ENCODE data around the gene PRTFDC1. TPM values are rescaled to one million over a fixed set of nuclear protein-coding genes. Genes with fewer than 3 reads are reported as not detected.

Gene PRTFDC1
- total and polyA plus RNA-seq, 2 donors (not counting 3 experiments of a cell fraction or from before 2014, with no cell fraction given) = 22.0 to 27.0 TPM

GRCh38 chr10:24849501-24850299 is 102.7 kb downstream of the PRTFDC1 start:
- H3K9ac ChIP-seq (replicated peaks; ENCODE audit: extremely low read depth, insufficient read depth, low read length) = peak overlapping the region; percentile 60
- TF ChIP-seq GATA2 (IDR thresholded peaks at IDR 0.05; ENCODE audit: insufficient read depth, insufficient read length, low read depth, low read length) (no peak), MAX (IDR thresholded peaks at IDR 0.05; ENCODE audit: insufficient read depth, insufficient read length) (no peak), FOS (IDR thresholded peaks at IDR 0.05; ENCODE audit: borderline replicate concordance, insufficient read depth, low read length) (peak; percentile 31), MYC (IDR thresholded peaks at IDR 0.05; ENCODE audit: low read depth, low read length) (no peak), EZH2 (IDR thresholded peaks at IDR 0.05; ENCODE audit: borderline replicate concordance, low read depth, low read length, severe bottlenecking) (no peak)
- TF ChIP-seq, protein P1, sequence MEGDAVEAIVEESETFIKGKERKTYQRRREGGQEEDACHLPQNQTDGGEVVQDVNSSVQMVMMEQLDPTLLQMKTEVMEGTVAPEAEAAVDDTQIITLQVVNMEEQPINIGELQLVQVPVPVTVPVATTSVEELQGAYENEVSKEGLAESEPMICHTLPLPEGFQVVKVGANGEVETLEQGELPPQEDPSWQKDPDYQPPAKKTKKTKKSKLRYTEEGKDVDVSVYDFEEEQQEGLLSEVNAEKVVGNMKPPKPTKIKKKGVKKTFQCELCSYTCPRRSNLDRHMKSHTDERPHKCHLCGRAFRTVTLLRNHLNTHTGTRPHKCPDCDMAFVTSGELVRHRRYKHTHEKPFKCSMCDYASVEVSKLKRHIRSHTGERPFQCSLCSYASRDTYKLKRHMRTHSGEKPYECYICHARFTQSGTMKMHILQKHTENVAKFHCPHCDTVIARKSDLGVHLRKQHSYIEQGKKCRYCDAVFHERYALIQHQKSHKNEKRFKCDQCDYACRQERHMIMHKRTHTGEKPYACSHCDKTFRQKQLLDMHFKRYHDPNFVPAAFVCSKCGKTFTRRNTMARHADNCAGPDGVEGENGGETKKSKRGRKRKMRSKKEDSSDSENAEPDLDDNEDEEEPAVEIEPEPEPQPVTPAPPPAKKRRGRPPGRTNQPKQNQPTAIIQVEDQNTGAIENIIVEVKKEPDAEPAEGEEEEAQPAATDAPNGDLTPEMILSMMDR (IDR thresholded peaks at IDR 0.05; ENCODE audit: extremely low read depth in 1 of 2, insufficient read depth in 1 of 2, low read depth in 1 of 2, low read length in 2 of 2) = no peak
- no peaks in the 10 kb centered on the region for H3K27me3 ChIP-seq (ENCODE audit: control insufficient read depth in 2 of 2, insufficient read depth in 2 of 2, low read length in 2 of 2)
- peaks cover 30% of the 10 kb centered on the region for H3K4me1 ChIP-seq (ENCODE audit: control insufficient read depth, extremely low read depth, insufficient read depth, low read length)
- intact Hi-C loops (cut with micrococcal nuclease) = loop anchor here (2.0 to 5.0 kb wide), 3 partner anchors 43 to 173 kb away; no protein-coding TSS in a partner anchor
- H4K20me1 ChIP-seq (replicated peaks; ENCODE audit: control insufficient read depth, extremely low read depth, insufficient read depth, low read length) = no peaks in the 10 kb centered on the region
- CTCF ChIA-PET = interaction anchor here (0.7 to 3.0 kb wide), 16 partner anchors 8 to 242 kb away, joined by 3 to 15 read pairs (median 4); partner anchors contain the start of gene PRTFDC1
- peak overlapping the region; percentile 62 for H2AFZ ChIP-seq (ENCODE audit: low read depth, low read length)
- no peaks in the 10 kb centered on the region for H3K36me3 ChIP-seq (ENCODE audit: control insufficient read depth in 2 of 2, extremely low read depth in 1 of 2, insufficient read depth in 2 of 2, low read length in 2 of 2)
- H3K79me2 ChIP-seq (ENCODE audit: control insufficient read depth, insufficient read depth, low read length) = no peaks in the 10 kb centered on the region
- POLR2A ChIA-PET = no interaction called here
- FAIRE-seq (peak; percentile 79), DNase-seq (ENCODE audit: low read depth, low spot score) (peak; percentile 80)
- no peaks in the 10 kb centered on the region for H3K9me1 ChIP-seq (replicated peaks; ENCODE audit: control insufficient read depth, extremely low read depth, insufficient read depth, low read length)
- H3K27ac ChIP-seq (ENCODE audit: insufficient read depth, low read depth, low read length) = peak overlapping the region; percentile 83
- dilution Hi-C loops (cut with MboI; ENCODE audit: extremely low pct_ligation_motif_present, low sequenced_read_pairs) = no loop called here
- peak overlapping the region in 2 of 3 experiments; percentile 23 to 54 for H3K4me3 ChIP-seq (replicated peaks in 1 of 3; ENCODE audit: insufficient read depth in 1 of 3, low read depth in 1 of 3, low read length in 3 of 3)
- H3K9me3 ChIP-seq (replicated peaks; ENCODE audit: control insufficient read depth, insufficient read depth, low read length) = no peaks in the 10 kb centered on the region
- peak overlapping the region; percentile 96 for H3K4me2 ChIP-seq (ENCODE audit: insufficient read depth, low read length)
- BruUV-seq (replicated peaks) = TSS peak; percentile 81

All from endothelial cell of umbilical vein (primary cell).